Neutrophil (primary cell): ENCODE data around the gene ZNRF2.

Source experiments
- H3K27ac ChIP-seq: fragments of 200-600 bp; sonication (generic); 2 replicates; pipeline ENCODE4 v1.5.1; 2016; ENCODE audit warnings: mild to moderate bottlenecking, moderate library complexity
- H3K27me3 ChIP-seq: fragments of 200-600 bp; sonication (generic); 2 replicates; pipeline ENCODE4 v1.6.0; 2016; ENCODE audit warnings: mild to moderate bottlenecking
- H3K36me3 ChIP-seq: fragments of 200-600 bp; sonication (generic); 2 replicates; pipeline ENCODE4 v1.5.1; 2017
- H3K4me1 ChIP-seq, 2 experiments: fragments of 200-600 bp in 1 of 2; sonication (generic) in 1 of 2; 1 replicate in 1 of 2; 2 replicates in 1 of 2; pipeline versions ENCODE4 v1.5.1 to v1.6.1; 2013 to 2016; ENCODE audit warnings: low read depth in 1 of 2, low read length in 1 of 2, mild to moderate bottlenecking in 1 of 2, moderate library complexity in 1 of 2; ENCODE audit not compliant: control insufficient read depth in 1 of 2, insufficient read depth in 1 of 2
- H3K4me3 ChIP-seq, 2 experiments: fragments of 200-600 bp in 1 of 2; sonication (generic) in 1 of 2; 1 replicate in 1 of 2; 2 replicates in 1 of 2; pipeline ENCODE4 v1.5.1; 2013 to 2016; ENCODE audit warnings: low read depth in 1 of 2, low read length in 1 of 2, mild to moderate bottlenecking in 1 of 2, moderate library complexity in 1 of 2
- H3K9me3 ChIP-seq: fragments of 200-600 bp; sonication (generic); 2 replicates; pipeline ENCODE4 v1.5.1; 2016
- CTCF ChIP-seq: fragments of 200-600 bp; sonication (generic); IDR thresholded peaks from 2 replicates; pipeline ENCODE4 v1.5.1; 2016; ENCODE audit warnings: antibody characterized with exemption

The ZNRF2 gene

DNA sequence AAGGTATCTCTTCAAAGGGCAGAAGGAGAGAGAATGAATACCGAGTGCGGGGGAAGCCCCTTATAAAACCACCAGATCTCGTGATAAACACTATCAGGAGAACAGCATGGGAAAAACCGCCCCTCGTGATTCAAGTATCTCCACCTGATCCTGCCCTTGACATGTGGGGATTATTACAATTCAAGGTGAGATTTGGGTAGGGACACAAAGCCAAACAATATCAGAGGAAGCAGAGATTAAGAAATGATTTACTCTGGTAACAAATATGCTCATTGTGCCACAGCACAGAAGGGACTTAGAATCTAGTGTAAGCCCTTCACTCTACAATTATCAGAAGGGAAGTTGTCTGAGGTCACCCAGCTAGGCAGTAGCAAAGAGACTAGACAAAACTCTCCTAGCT is 40.1 kb upstream of the ZNRF2 start:
- Histone ChIP-seq H3K4me3 (no peak overlapping the region), H3K36me3 (no peaks in the 10 kb centered on the region), H3K9me3 (no peaks in the 10 kb centered on the region), H3K27me3 (peaks cover 27% of the 10 kb centered on the region), H3K4me1 (peaks cover 6% of the 10 kb centered on the region in 2 experiments), H3K27ac (no peak overlapping the region)
- no peak for TF ChIP-seq CTCF

- H3K36me3 ChIP-seq: no peaks in the 10 kb centered on the region
- H3K4me3 ChIP-seq: no peak overlapping the region
- no peak for TF ChIP-seq CTCF
- H3K9me3 ChIP-seq: no peaks in the 10 kb centered on the region
- H3K27me3 ChIP-seq: peaks cover 11% of the 10 kb centered on the region
- H3K4me1 ChIP-seq: peaks cover 22% of the 10 kb centered on the region in 2 experiments
- no peak overlapping the region for H3K27ac ChIP-seq
Observed at GRCh38 chr7:30245913-30246312, 38.5 kb upstream of the ZNRF2 start.

- Histone ChIP-seq H3K27me3 (peaks cover 6% of the 10 kb centered on the region), H3K4me1 (peaks cover 25% of the 10 kb centered on the region in 2 experiments), H3K9me3 (no peaks in the 10 kb centered on the region), H3K27ac (no peak overlapping the region), H3K36me3 (no peaks in the 10 kb centered on the region), H3K4me3 (no peak overlapping the region)
- TF ChIP-seq CTCF: no peak
Observed at GRCh38 chr7:30246392-30246791, 38.0 kb upstream of the ZNRF2 start.

- Histone ChIP-seq H3K9me3 (no peaks in the 10 kb centered on the region), H3K36me3 (no peaks in the 10 kb centered on the region), H3K27ac (no peak overlapping the region), H3K4me3 (no peak overlapping the region), H3K27me3 (no peaks in the 10 kb centered on the region), H3K4me1 (peaks cover 25% of the 10 kb centered on the region in 2 experiments)
- no peak for TF ChIP-seq CTCF
Observed at GRCh38 chr7:30247541-30248401, 36.6 kb upstream of the ZNRF2 start.

GRCh38 chr7:30249316-30249715 is 35.1 kb upstream of the ZNRF2 start:
- H3K36me3 ChIP-seq: no peaks in the 10 kb centered on the region
- no peaks in the 10 kb centered on the region for H3K27me3 ChIP-seq
- H3K27ac ChIP-seq: peak overlapping the region; percentile 63
- H3K4me1 ChIP-seq: peaks cover 25% of the 10 kb centered on the region in 2 experiments
- TF ChIP-seq CTCF: no peak
- no peak overlapping the region for H3K4me3 ChIP-seq
- no peaks in the 10 kb centered on the region for H3K9me3 ChIP-seq
